Iris pigment epithelial cell (primary cell): ENCODE data around the gene MAFF.
"Not testable (repeated sequence)": the region's sequence is repeated elsewhere in the genome, so short reads cannot be mapped to it uniquely, and the experiment has no call there.

Source experiments
- DNase-seq: peaks from one replicate; pipeline ENCODE4 v3.0.0-alpha.2; 2011; ENCODE audit warnings: low read depth

Gene MAFF

GRCh38 chr22:38177571-38177925 is 24.2 kb upstream of the MAFF start:
- not testable (repeated sequence) for DNase-seq

GRCh38 chr22:38177926-38178604 is 23.7 kb upstream of the MAFF start:
- DNase-seq = peak; percentile 82

- DNase-seq = not testable (repeated sequence)
Observed at GRCh38 chr22:38178605-38178937, 23.2 kb upstream of the MAFF start.

GRCh38 chr22:38180841-38181452 is 20.8 kb upstream of the MAFF start:
- no peak for DNase-seq

- DNase-seq = peak; percentile 99
Observed at GRCh38 chr22:38181453-38182200, 20.2 kb upstream of the MAFF start, which contains the start of gene PLA2G6. Gene PLA2G6 (minus strand): TSS chr22:38181830. CDS start chr22:38169426, 12,404 bp downstream.

GRCh38 chr22:38184788-38185187 is 17.0 kb upstream of the MAFF start:
- no peak for DNase-seq

- no peak for DNase-seq
Observed at GRCh38 chr22:38186429-38186828, 15.4 kb upstream of the MAFF start.

GRCh38 chr22:38187413-38188212 is 14.2 kb upstream of the MAFF start:
- DNase-seq = peak; percentile 82

- DNase-seq = no peak
Observed at GRCh38 chr22:38189104-38189503, 12.7 kb upstream of the MAFF start.

- no peak for DNase-seq
Observed at GRCh38 chr22:38190581-38190980, 11.2 kb upstream of the MAFF start.

- no peak for DNase-seq
Observed at GRCh38 chr22:38191055-38191454, 10.7 kb upstream of the MAFF start.

- DNase-seq = no peak
Observed at GRCh38 chr22:38191731-38192474, 9.9 kb upstream of the MAFF start.

GRCh38 chr22:38192475-38192863 is 9.3 kb upstream of the MAFF start:
- no peak for DNase-seq

GRCh38 chr22:38193580-38193979 is 8.2 kb upstream of the MAFF start:
- no peak for DNase-seq

GRCh38 chr22:38196791-38197419 is 4.9 kb upstream of the MAFF start:
- no peak for DNase-seq

- DNase-seq = no peak
Observed at GRCh38 chr22:38199826-38200559, 1.8 kb upstream of the MAFF start.

- no peak for DNase-seq
Observed at GRCh38 chr22:38201371-38201710, 453 bp upstream of the MAFF start.

GRCh38 chr22:38202437-38203089 is 769 bp downstream of the MAFF start:
- DNase-seq = peak; percentile 91

GRCh38 chr22:38203090-38203810 is 1.5 kb downstream of the MAFF start:
- DNase-seq = no peak
